Peyer's patch (tissue), 4 donors: ENCODE results near the gene ZNF516.

ENCODE experiments used
- POLR2A ChIP-seq, 2 donors: fragments of 450-650 bp; IDR thresholded peaks; one replicate each; pipeline ENCODE4 v1.5.1; 2017; ENCODE audit warnings: antibody characterized with exemption in 2 of 2, mild to moderate bottlenecking in 2 of 2, moderate library complexity in 2 of 2
- TF ChIP-seq, protein P1 (sequence below), 6 experiments: fragments of 450-650 bp in 4 of 6; fragments of 200-600 bp in 2 of 6; sonication (generic) in 1 of 6; IDR thresholded peaks; one replicate each; pipeline ENCODE4 v1.5.1; 2017 to 2019; ENCODE audit warnings: antibody characterized with exemption in 6 of 6, mild to moderate bottlenecking in 3 of 6, moderate library complexity in 1 of 6

DNA sequence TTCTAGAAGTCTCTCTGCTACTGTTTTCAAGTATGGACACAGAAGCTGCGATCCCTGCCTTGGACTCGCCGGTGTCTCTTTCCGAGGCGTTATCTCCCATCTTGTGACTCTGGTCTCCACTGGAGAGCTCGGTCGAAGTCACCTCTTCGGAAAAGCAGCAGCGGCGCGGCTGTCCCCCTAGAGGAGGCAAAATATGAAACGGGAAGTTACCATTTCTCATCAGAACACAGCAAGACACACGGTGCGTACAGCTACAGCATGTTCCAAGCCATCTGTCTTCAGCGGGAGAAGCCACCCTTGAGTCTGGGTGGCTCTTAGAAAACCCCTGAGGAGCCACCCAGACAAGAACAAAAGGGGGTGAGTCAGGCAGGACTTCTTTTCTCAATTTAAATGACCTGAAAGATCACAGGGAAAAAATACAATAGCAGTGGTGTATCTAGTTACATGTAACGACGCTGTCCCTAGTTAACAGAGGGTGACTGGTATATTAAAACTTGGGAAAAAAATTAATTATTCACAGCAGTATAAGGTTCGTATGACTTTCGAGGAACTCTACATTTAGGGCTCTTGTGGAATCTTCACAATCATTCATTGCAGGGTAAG, 114.8 kb downstream of the ZNF516 start:
- TF ChIP-seq, protein P1, sequence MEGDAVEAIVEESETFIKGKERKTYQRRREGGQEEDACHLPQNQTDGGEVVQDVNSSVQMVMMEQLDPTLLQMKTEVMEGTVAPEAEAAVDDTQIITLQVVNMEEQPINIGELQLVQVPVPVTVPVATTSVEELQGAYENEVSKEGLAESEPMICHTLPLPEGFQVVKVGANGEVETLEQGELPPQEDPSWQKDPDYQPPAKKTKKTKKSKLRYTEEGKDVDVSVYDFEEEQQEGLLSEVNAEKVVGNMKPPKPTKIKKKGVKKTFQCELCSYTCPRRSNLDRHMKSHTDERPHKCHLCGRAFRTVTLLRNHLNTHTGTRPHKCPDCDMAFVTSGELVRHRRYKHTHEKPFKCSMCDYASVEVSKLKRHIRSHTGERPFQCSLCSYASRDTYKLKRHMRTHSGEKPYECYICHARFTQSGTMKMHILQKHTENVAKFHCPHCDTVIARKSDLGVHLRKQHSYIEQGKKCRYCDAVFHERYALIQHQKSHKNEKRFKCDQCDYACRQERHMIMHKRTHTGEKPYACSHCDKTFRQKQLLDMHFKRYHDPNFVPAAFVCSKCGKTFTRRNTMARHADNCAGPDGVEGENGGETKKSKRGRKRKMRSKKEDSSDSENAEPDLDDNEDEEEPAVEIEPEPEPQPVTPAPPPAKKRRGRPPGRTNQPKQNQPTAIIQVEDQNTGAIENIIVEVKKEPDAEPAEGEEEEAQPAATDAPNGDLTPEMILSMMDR (IDR thresholded peaks at IDR 0.05) = no peak
- no peak for TF ChIP-seq POLR2A (IDR thresholded peaks at IDR 0.05)
